Posterior vena cava (tissue), 2 donors: Measurements from ENCODE around the gene MX1. TPM values are rescaled to one million over a fixed set of nuclear protein-coding genes. Genes with fewer than 3 reads are reported as not detected.

Source experiments
- DNase-seq: peaks from one replicate; pipeline ENCODE4 v3.0.0-alpha.2; 2020; ENCODE audit warnings: low spot score
- intact Hi-C, 2 donors: fragments of 100-400 bp; cut with DNase I; formaldehyde crosslinking; loops; one replicate each; pipeline versions ENCODE4 v1.14.1 to v1.14.2; 2022 to 2023
- total RNA-seq, 2 donors: library from RNA; stranded (reverse); fragmentation: NEBNext Ultra II Directional; extraction: Animal tissue kit (Norgen Biotek cat#: 25700); gene quantifications; one replicate each; pipeline ENCODE4 v1.2.1, GENCODE V29; 2021
- donor health status: DM: yes; HTN: yes; CAD: no.
- donor health status: DM: yes; HTN: yes; CAD: no.

MX1 gene
- total RNA-seq, 2 donors from 2014 or later: 14.0 to 52.2 TPM

DNA sequence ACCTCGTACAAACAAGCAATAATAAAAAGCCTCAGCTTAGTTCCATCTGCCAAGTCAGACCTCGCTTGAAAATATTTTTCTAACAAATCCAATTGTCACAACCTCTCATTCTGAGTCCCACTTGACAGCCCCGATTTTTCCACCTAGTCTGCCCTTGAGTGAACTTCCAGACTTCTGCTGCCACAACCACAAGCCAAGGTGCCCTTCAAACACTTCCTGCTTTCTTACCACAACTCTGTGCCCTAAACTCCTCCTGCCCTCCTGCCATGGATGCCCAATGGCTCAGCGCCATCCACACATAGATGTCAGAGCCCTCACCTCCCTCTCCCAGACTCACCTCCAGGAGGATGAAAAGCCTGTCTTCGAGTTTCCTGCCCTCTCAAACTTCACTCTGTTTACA, 78.0 kb downstream of the MX1 start:
- intact Hi-C loops: no loop called here
- DNase-seq: no peak

DNA sequence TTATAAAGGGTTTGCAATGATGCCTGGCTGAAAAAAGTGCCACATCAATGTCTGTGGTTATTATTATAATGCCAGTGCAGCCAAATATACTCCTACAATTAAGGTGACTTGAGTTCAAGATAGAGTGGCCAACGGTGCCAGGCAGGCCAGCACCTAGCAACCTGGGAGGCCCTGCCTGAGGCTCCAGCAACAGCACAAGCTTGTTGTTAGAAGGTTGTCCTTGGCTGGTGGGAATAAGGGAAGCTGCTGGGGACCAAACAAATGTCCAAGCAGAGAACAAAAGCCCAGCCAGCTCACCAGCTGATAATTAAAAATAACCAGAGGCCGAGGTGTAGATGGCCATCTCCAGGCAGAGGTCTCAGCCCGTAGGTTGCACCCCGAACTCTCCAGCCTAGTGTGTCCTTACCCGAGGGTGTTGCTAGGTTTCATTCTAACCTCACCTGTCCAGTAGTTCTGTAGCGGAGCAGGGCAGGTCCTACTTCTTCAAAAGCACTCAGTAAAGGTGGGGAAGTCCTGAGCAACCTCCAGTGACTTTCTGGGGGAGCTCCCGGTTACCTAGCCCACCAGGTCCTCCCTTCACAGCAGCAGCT, 80.1 kb downstream of the MX1 start:
- no peak for DNase-seq
- intact Hi-C loops: no loop called here

DNA sequence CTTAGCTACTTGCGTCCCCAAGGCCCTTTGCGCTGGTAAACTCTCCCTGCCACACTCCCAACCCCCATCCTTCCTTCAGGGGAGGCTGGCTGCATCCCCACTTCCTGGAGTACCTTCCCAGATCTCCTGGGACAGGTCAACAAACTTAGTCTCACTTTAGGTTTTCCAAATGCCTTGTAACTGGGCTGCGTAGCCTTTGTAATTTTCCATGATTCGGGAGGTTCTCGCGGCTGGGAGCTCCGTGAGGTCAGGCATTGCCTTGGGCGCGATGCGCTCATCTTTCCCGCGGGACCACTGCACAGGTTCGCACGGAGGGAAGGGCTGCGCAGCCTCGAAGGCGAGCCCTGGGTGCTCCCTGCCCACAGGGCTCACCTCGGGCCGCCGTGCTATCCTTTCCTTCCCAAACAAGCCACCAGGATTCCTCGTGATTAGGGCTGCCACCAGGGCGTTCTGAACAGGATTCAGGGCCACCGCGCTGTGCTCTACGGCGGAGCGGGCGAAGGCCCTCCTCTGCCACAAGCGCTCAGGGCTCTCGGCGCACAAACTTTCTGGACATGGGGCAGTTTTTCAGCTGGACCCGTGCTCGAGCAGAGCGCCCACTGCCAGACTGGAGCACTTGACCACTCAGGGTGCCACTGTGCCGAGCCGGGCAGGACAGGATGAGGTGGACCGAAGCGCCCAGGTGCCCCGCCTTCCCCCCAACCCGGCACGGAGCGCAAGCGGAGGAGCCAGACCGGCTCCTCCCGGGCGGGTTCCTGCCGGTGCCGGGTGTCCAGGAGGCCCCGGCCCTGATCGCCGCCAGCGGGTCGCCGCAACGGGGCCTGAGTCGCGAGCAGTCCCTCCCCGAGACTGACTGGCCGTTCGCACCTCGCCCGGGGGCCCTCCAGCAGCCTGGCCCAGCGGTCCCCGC, 80.8 kb downstream of the MX1 start:
- no peak for DNase-seq
- intact Hi-C loops: no loop called here

GRCh38 chr21:41507521-41508414, 81.7 kb downstream of the MX1 start, which contains the start of gene TMPRSS2:
Gene TMPRSS2, minus strand, starts transcription at chr21:41508158. Its CDS starts 10,025 bp downstream, at chr21:41498133.
- DNase-seq: no peak
- intact Hi-C loops: no loop called here

- no peak for DNase-seq
- intact Hi-C loops: no loop called here
Measured at GRCh38 chr21:41508415-41509144, 82.5 kb downstream of the MX1 start.

Other genes starting within 250 kb of the MX1 start
- 1 to 10 TPM in 1 of 2 donors, under 1 TPM in 1; 0.60 to 1.1 TPM for gene FAM3B, start 109.4 kb upstream of the MX1 start, total RNA-seq
- gene MX2, start 64.2 kb upstream of the MX1 start, total RNA-seq: 10 to 100 TPM; 17.6 to 20.4 TPM
- gene TMPRSS2, start 81.9 kb downstream of the MX1 start, total RNA-seq: under 1 TPM in 1 of 2 donors, not detected in 1; 0.14 TPM